ENCODE data around the gene ANGPTL1. TPM values are rescaled to one million over a fixed set of nuclear protein-coding genes. Genes with fewer than 3 reads are reported as not detected.

Gene ANGPTL1
- total RNA-seq, 1 donor from 2014 or later, result 9.3 TPM

DNA sequence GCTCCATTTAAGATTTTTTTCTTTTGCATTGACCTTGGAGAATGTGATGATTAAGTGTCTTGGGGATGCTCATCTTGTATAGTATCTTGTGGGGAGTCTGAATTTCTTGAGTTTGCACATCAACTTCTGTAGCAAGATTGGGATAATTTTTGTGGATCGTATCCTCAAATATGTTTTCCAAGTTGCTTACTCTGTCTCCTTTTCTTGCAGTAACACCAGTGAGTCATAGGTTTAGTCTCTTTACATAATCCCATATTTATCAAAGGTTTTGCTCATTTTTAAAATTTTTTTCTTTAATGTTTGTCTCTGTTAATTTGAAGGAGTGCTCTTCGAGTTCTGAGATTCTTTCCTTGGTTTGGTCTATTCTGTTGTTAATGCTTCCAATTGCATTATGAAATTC is 41.7 kb upstream of the ANGPTL1 start:
- ATAC-seq (no peak), DNase-seq (no peak)

DNA sequence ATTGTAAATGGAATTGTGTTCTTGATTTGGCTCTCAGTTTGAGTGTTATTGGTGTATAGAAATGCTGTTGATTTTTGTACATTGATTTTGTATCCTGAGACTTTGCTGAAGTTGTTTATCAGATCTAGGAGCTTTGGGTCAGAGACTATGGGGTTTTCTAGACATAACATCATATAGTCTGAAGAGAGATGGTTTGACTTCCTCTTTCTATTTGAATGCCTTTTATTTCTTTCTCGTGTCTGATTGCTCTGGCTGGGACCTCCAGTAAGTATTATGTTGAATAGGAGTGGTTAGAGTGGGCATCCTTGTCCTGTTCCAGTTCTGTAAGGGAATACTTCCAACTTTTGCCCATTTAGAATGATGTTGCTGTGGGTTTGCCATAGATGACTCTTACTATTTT is 39.1 kb upstream of the ANGPTL1 start:
- Histone ChIP-seq H3K9me3 (no peaks in the 10 kb centered on the region), H3K4me3 (no peak overlapping the region), H3K27ac (no peak overlapping the region), H3K36me3 (no peaks in the 10 kb centered on the region), H3K27me3 (no peaks in the 10 kb centered on the region), H3K4me1 (no peaks in the 10 kb centered on the region)
- ATAC-seq (no peak), DNase-seq (no peak)
- TF ChIP-seq, protein P1, sequence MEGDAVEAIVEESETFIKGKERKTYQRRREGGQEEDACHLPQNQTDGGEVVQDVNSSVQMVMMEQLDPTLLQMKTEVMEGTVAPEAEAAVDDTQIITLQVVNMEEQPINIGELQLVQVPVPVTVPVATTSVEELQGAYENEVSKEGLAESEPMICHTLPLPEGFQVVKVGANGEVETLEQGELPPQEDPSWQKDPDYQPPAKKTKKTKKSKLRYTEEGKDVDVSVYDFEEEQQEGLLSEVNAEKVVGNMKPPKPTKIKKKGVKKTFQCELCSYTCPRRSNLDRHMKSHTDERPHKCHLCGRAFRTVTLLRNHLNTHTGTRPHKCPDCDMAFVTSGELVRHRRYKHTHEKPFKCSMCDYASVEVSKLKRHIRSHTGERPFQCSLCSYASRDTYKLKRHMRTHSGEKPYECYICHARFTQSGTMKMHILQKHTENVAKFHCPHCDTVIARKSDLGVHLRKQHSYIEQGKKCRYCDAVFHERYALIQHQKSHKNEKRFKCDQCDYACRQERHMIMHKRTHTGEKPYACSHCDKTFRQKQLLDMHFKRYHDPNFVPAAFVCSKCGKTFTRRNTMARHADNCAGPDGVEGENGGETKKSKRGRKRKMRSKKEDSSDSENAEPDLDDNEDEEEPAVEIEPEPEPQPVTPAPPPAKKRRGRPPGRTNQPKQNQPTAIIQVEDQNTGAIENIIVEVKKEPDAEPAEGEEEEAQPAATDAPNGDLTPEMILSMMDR (IDR thresholded peaks at IDR 0.05), result no peak
- intact Hi-C loops (cut with DNase I), result no loop called here

More for the DNA sequence above, 41.7 kb upstream of the ANGPTL1 start:
- no peak overlapping the region for H3K4me3 ChIP-seq
- H3K27ac ChIP-seq, result no peak overlapping the region
- H3K4me1 ChIP-seq, result no peaks in the 10 kb centered on the region
- TF ChIP-seq, protein P1 (IDR thresholded peaks at IDR 0.05), result no peak
- intact Hi-C loops (cut with DNase I), result no loop called here
- no peaks in the 10 kb centered on the region for H3K36me3 ChIP-seq
- H3K9me3 ChIP-seq, result no peaks in the 10 kb centered on the region
- H3K27me3 ChIP-seq, result no peaks in the 10 kb centered on the region

GRCh38 chr1:178908358-178908757 is 37.5 kb upstream of the ANGPTL1 start:
- Histone ChIP-seq H3K36me3 (no peaks in the 10 kb centered on the region), H3K4me3 (no peak overlapping the region), H3K27ac (no peak overlapping the region), H3K27me3 (no peaks in the 10 kb centered on the region), H3K4me1 (no peaks in the 10 kb centered on the region), H3K9me3 (no peaks in the 10 kb centered on the region)
- DNase-seq (no peak), ATAC-seq (no peak)
- intact Hi-C loops (cut with DNase I), result no loop called here
- TF ChIP-seq, protein P1 (IDR thresholded peaks at IDR 0.05), result no peak

GRCh38 chr1:178901482-178902125 is 30.7 kb upstream of the ANGPTL1 start:
- no peak overlapping the region for H3K4me3 ChIP-seq
- no peaks in the 10 kb centered on the region for H3K4me1 ChIP-seq
- TF ChIP-seq, protein P1 (IDR thresholded peaks at IDR 0.05), result no peak
- DNase-seq (no peak), ATAC-seq (no peak)
- H3K36me3 ChIP-seq, result no peaks in the 10 kb centered on the region
- no peaks in the 10 kb centered on the region for H3K9me3 ChIP-seq
- H3K27me3 ChIP-seq, result no peaks in the 10 kb centered on the region
- H3K27ac ChIP-seq, result no peak overlapping the region
- intact Hi-C loops (cut with DNase I), result no loop called here

GRCh38 chr1:178899402-178899801 is 28.5 kb upstream of the ANGPTL1 start:
- no peaks in the 10 kb centered on the region for H3K27me3 ChIP-seq
- H3K4me1 ChIP-seq, result no peaks in the 10 kb centered on the region
- no peak overlapping the region for H3K4me3 ChIP-seq
- no peaks in the 10 kb centered on the region for H3K36me3 ChIP-seq
- no peak overlapping the region for H3K27ac ChIP-seq
- TF ChIP-seq, protein P1 (IDR thresholded peaks at IDR 0.05), result no peak
- H3K9me3 ChIP-seq, result no peaks in the 10 kb centered on the region
- intact Hi-C loops (cut with DNase I), result no loop called here
- ATAC-seq, result no peak
- no peak for DNase-seq

DNA sequence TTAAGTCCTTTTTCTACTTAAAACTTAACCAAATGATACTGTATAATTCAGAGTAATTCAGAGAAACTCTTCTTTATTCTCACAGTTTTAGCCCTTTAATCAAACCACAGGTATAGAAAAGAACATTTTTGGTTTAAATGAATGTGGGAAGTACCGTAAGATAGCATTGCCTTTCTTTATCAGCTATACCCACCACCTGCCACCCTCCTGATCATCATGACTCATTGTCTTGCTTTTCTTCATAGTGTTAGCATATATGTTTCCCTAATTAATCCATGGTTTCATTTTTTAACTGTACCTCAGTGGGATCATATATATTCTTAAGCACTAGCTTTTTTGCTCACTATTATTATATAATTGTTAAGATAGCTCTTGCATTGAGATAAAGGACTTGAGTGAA is 27.5 kb upstream of the ANGPTL1 start:
- H3K27me3 ChIP-seq, result no peaks in the 10 kb centered on the region
- H3K9me3 ChIP-seq, result no peaks in the 10 kb centered on the region
- DNase-seq (no peak), ATAC-seq (no peak)
- no peak overlapping the region for H3K27ac ChIP-seq
- no peaks in the 10 kb centered on the region for H3K36me3 ChIP-seq
- no peak overlapping the region for H3K4me3 ChIP-seq
- H3K4me1 ChIP-seq, result no peaks in the 10 kb centered on the region
- TF ChIP-seq, protein P1 (IDR thresholded peaks at IDR 0.05), result no peak
- intact Hi-C loops (cut with DNase I), result no loop called here

All from upper lobe of right lung (tissue), 1 donor.